H1 (cell line): ENCODE results near the gene TIMP1. TPM values are rescaled to one million over a fixed set of nuclear protein-coding genes. Genes with fewer than 3 reads are reported as not detected.
A peak's percentile ranks its signal among the peaks of the same experiment; 100 is the strongest.

ENCODE experiments used
- CTCF ChIA-PET: fragments of 300-600 bp; sonication (Branson Sonifier 250); formaldehyde crosslinking; loops from one replicate; lab custom pipeline; 2021; ENCODE audit not compliant: partially characterized antibody; lab: Charles Lee
- POLR2A ChIA-PET: fragments of 300-600 bp; sonication (Branson Sonifier 250); formaldehyde crosslinking; loops from one replicate; lab custom pipeline; 2021; ENCODE audit warnings: inconsistent platforms; ENCODE audit not compliant: partially characterized antibody; lab: Charles Lee
- DNase-seq, 2 experiments: peaks; one replicate each; pipeline versions ENCODE4 v3.0.0 to v3.0.0-alpha.2; 2010 to 2022; ENCODE audit warnings: low spot score in 2 of 2, low read depth in 1 of 2, mixed read lengths in 1 of 2
- FAIRE-seq: peaks from 2 replicates; lab custom pipeline; 2011; peaks lifted over from hg19 to GRCh38; lab: Jason Lieb, UNC
- H2AFZ ChIP-seq: 2 replicates; pipeline ENCODE4 v1.8.1; 2012; ENCODE audit warnings: low read length, inconsistent platforms
- H2AK5ac ChIP-seq: 2 replicates; pipeline ENCODE4 v1.6.1; 2013; ENCODE audit warnings: low read depth, low read length
- H2BK120ac ChIP-seq: replicated peaks from 2 replicates; pipeline ENCODE3; 2013; ENCODE audit warnings: low read depth, low read length, inconsistent platforms
- H2BK12ac ChIP-seq: 2 replicates; pipeline ENCODE4 v1.6.1; 2013; ENCODE audit warnings: low read depth, low read length
- H2BK15ac ChIP-seq: 2 replicates; pipeline ENCODE4 v1.6.1; 2013; ENCODE audit warnings: low read length
- H2BK20ac ChIP-seq: 2 replicates; pipeline ENCODE4 v1.6.1; 2013; ENCODE audit warnings: low read length
- H2BK5ac ChIP-seq: 2 replicates; pipeline ENCODE4 v1.6.1; 2013; ENCODE audit warnings: low read depth, low read length
- H3K14ac ChIP-seq: 2 replicates; pipeline ENCODE4 v1.6.1; 2013; ENCODE audit warnings: inconsistent platforms; ENCODE audit not compliant: insufficient read length
- H3K18ac ChIP-seq: 2 replicates; pipeline ENCODE4 v1.6.1; 2013; ENCODE audit warnings: low read length; ENCODE audit errors: extremely low read depth
- H3K23ac ChIP-seq: 2 replicates; pipeline ENCODE4 v1.6.1; 2013; ENCODE audit warnings: inconsistent platforms; ENCODE audit not compliant: insufficient read length
- H3K23me2 ChIP-seq: 2 replicates; pipeline ENCODE4 v1.6.1; 2013; ENCODE audit warnings: low read depth, low read length
- H3K27ac ChIP-seq: 2 replicates; pipeline ENCODE4 v1.6.1; 2011; ENCODE audit warnings: low read depth, low read length, inconsistent platforms
- H3K27me3 ChIP-seq, 4 experiments: replicated peaks in 1 of 4; 1 replicate in 1 of 4; 2 replicates in 3 of 4; pipeline versions ENCODE4 v1.6.1 to v1.8.1; 2011 to 2013; ENCODE audit warnings: low read length in 3 of 4, mild to moderate bottlenecking in 3 of 4, inconsistent platforms in 2 of 4, mixed read lengths in 2 of 4, moderate library complexity in 1 of 4; ENCODE audit not compliant: control insufficient read depth in 3 of 4, insufficient read depth in 3 of 4; ENCODE audit errors: extremely low read depth in 1 of 4
- H3K36me3 ChIP-seq, 4 experiments: 2 replicates each; pipeline versions ENCODE4 v1.6.1 to v1.8.1; 2011 to 2013; ENCODE audit warnings: mild to moderate bottlenecking in 4 of 4, low read length in 3 of 4, moderate library complexity in 2 of 4, control low read depth in 1 of 4, inconsistent platforms in 1 of 4; ENCODE audit not compliant: insufficient read depth in 4 of 4, control insufficient read depth in 2 of 4
- H3K4ac ChIP-seq: replicated peaks from 2 replicates; pipeline ENCODE3; 2013; ENCODE audit warnings: low read length, low read depth, mixed read lengths, inconsistent platforms; ENCODE audit not compliant: insufficient read length
- H3K4me1 ChIP-seq, 4 experiments: replicated peaks in 1 of 4; 1 replicate in 1 of 4; 2 replicates in 3 of 4; pipeline versions ENCODE4 v1.6.1 to v1.8.1; 2011 to 2013; ENCODE audit warnings: low read length in 3 of 4, inconsistent platforms in 2 of 4, mixed read lengths in 1 of 4; ENCODE audit not compliant: insufficient read depth in 4 of 4, control insufficient read depth in 3 of 4
- H3K4me2 ChIP-seq, 2 experiments: 2 replicates each; pipeline versions ENCODE4 v1.6.1 to v1.8.1; 2011 to 2013; ENCODE audit warnings: low read depth in 2 of 2, low read length in 2 of 2, control low read depth in 1 of 2, inconsistent platforms in 1 of 2, mild to moderate bottlenecking in 1 of 2; ENCODE audit not compliant: insufficient read depth in 1 of 2
- H3K4me3 ChIP-seq, 4 experiments: fragments of 200-600, 300-600 bp in 1 of 4; sonication (generic), shearing (Covaris generic), sonication (Bioruptor Twin) in 1 of 4; 2 replicates each; pipeline versions ENCODE4 v1.5.1 to v1.8.1; 2011 to 2016; ENCODE audit warnings: low read length in 4 of 4, low read depth in 3 of 4, control low read depth in 2 of 4, inconsistent platforms in 2 of 4, mild to moderate bottlenecking in 2 of 4, mixed read lengths in 1 of 4, moderate library complexity in 1 of 4; ENCODE audit not compliant: insufficient read depth in 2 of 4; ENCODE audit errors: extremely low read depth in 1 of 4
- H3K56ac ChIP-seq: replicated peaks from 2 replicates; pipeline ENCODE3; 2013; ENCODE audit warnings: low read depth, mild to moderate bottlenecking, mixed read lengths, low read length, inconsistent platforms; ENCODE audit not compliant: insufficient read length
- H3K79me1 ChIP-seq: 2 replicates; pipeline ENCODE4 v1.6.1; 2013; ENCODE audit warnings: low read depth, low read length, control low read depth
- H3K79me2 ChIP-seq, 2 experiments: 2 replicates each; pipeline versions ENCODE4 v1.6.1 to v1.8.1; 2012 to 2013; ENCODE audit warnings: low read length in 2 of 2, mild to moderate bottlenecking in 2 of 2, inconsistent platforms in 1 of 2; ENCODE audit not compliant: insufficient read depth in 2 of 2, control insufficient read depth in 1 of 2
- H3K9ac ChIP-seq, 4 experiments: replicated peaks in 1 of 4; 1 replicate in 1 of 4; 2 replicates in 3 of 4; pipeline versions ENCODE4 v1.6.1 to v1.8.1; 2011 to 2013; ENCODE audit warnings: low read depth in 3 of 4, low read length in 3 of 4, control low read depth in 2 of 4, mild to moderate bottlenecking in 2 of 4, moderate library complexity in 2 of 4, inconsistent platforms in 1 of 4; ENCODE audit errors: extremely low read depth in 1 of 4
- H3K9me3 ChIP-seq, 2 experiments: 2 replicates each; pipeline versions ENCODE4 v1.6.1 to v1.8.1; 2012 to 2013; ENCODE audit warnings: mild to moderate bottlenecking in 2 of 2, moderate library complexity in 2 of 2, control low read depth in 1 of 2, inconsistent platforms in 1 of 2, low read depth in 1 of 2, low read length in 1 of 2, mixed read lengths in 1 of 2; ENCODE audit not compliant: insufficient read depth in 2 of 2
- H4K20me1 ChIP-seq, 2 experiments: replicated peaks in 1 of 2; 2 replicates each; pipeline versions ENCODE3 to v1.8.1; 2011 to 2013; ENCODE audit warnings: inconsistent platforms in 2 of 2, low read length in 2 of 2, mild to moderate bottlenecking in 1 of 2; ENCODE audit not compliant: insufficient read depth in 2 of 2, control insufficient read depth in 1 of 2
- H4K5ac ChIP-seq: 2 replicates; pipeline ENCODE4 v1.6.1; 2013; ENCODE audit warnings: low read length, low read depth, mixed read lengths, inconsistent platforms; ENCODE audit not compliant: insufficient read length
- H4K8ac ChIP-seq: 2 replicates; pipeline ENCODE4 v1.8.0; 2013; ENCODE audit warnings: mild to moderate bottlenecking, moderate library complexity, low read length, inconsistent platforms; ENCODE audit not compliant: insufficient read depth; ENCODE audit errors: extremely low read depth
- H4K91ac ChIP-seq: replicated peaks from 2 replicates; pipeline ENCODE3; 2013; ENCODE audit warnings: low read length, mixed read lengths, inconsistent platforms; ENCODE audit not compliant: insufficient read length
- BACH1 ChIP-seq: IDR thresholded peaks from 2 replicates; pipeline ENCODE4 v1.6.1; 2012; ENCODE audit warnings: low read length, improper control_type of control experiment
- EP300 ChIP-seq, 2 experiments: IDR thresholded peaks; 1 replicate in 1 of 2; 2 replicates in 1 of 2; pipeline ENCODE4 v1.6.1; 2011 to 2012; ENCODE audit warnings: low read depth in 2 of 2, low read length in 2 of 2, mild to moderate bottlenecking in 2 of 2, borderline replicate concordance in 1 of 2, inconsistent platforms in 1 of 2, moderate library complexity in 1 of 2
- FOSL1 ChIP-seq: IDR thresholded peaks from 2 replicates; pipeline ENCODE4 v1.6.1; 2011; ENCODE audit warnings: mild to moderate bottlenecking, low read depth, low read length, moderate library complexity; ENCODE audit not compliant: insufficient read depth
- KDM4A ChIP-seq: IDR thresholded peaks from one replicate; pipeline ENCODE4 v1.7.1; 2012; ENCODE audit warnings: low read depth, mild to moderate bottlenecking, moderate library complexity, low read length, inconsistent platforms; ENCODE audit not compliant: severe bottlenecking
- MAFK ChIP-seq: IDR thresholded peaks from 2 replicates; pipeline ENCODE4 v1.6.1; 2012; ENCODE audit warnings: low read depth, mild to moderate bottlenecking, improper control_type of control experiment, low read length
- POLR2A ChIP-seq, 2 experiments: IDR thresholded peaks; 1 replicate in 1 of 2; 2 replicates in 1 of 2; pipeline ENCODE4 v1.6.1; 2011; ENCODE audit warnings: low read depth in 2 of 2, low read length in 2 of 2, mild to moderate bottlenecking in 2 of 2; ENCODE audit errors: control extremely low read depth in 1 of 2
- POLR2AphosphoS5 ChIP-seq: IDR thresholded peaks from 2 replicates; pipeline ENCODE4 v1.6.1; 2011; ENCODE audit warnings: low read depth, low read length
- SIN3A ChIP-seq, 2 experiments: IDR thresholded peaks in 1 of 2; conservative IDR thresholded peaks in 1 of 2; 2 replicates each; pipeline ENCODE4 v1.6.1; 2011 to 2012; ENCODE audit warnings: low read length in 2 of 2, improper control_type of control experiment in 1 of 2, low read depth in 1 of 2, mild to moderate bottlenecking in 1 of 2
- SP1 ChIP-seq: IDR thresholded peaks from 2 replicates; pipeline ENCODE4 v1.6.1; 2011; ENCODE audit warnings: low read depth, low read length
- TAF1 ChIP-seq: IDR thresholded peaks from 2 replicates; pipeline ENCODE4 v1.6.1; 2011; ENCODE audit warnings: mild to moderate bottlenecking, low read depth, low read length
- TEAD4 ChIP-seq: IDR thresholded peaks from 2 replicates; pipeline ENCODE4 v1.6.1; 2012; ENCODE audit warnings: low read depth, low read length, inconsistent platforms, mixed read lengths
- WGBS, 2 experiments: shearing (Covaris generic) in 1 of 2; methylation state at CpG; one replicate each; pipeline versions ENCODE4 v1.1.6 to v1.1.7; 2013 to 2015; ENCODE audit warnings: low lambda C conversion rate in 2 of 2, mixed read lengths in 2 of 2, inconsistent platforms in 1 of 2, low coverage in 1 of 2, missing lambda C conversion rate in 1 of 2; ENCODE audit not compliant: insufficient replicate concordance in 2 of 2, insufficient coverage in 1 of 2, insufficient read length in 1 of 2; ENCODE audit errors: extremely low coverage in 1 of 2, missing lambda C conversion rate in 1 of 2; 5-methylcytosine and 5-hydroxymethylcytosine counted together
- polyA plus RNA-seq, 7 experiments: library from polyadenylated mRNA; depleted of rRNA in 3 of 7; stranded (reverse) in 5 of 7; unstranded in 2 of 7; fragments of >200 nt in 5 of 7; fragments of 200-250 nt in 2 of 7; gene quantifications; 1 replicate in 5 of 7; 2 replicates in 1 of 7; 4 replicates in 1 of 7; pipeline versions ENCODE4 v1.2.1 to v1.2.3, GENCODE V29; 2011 to 2013; ENCODE audit warnings: missing spikeins in 2 of 7, mixed read lengths in 2 of 7
- total RNA-seq: library from RNA; stranded (reverse); fragmentation: NEBNext Ultra II Directional; extraction: Animal tissue kit (Norgen Biotek cat#: 25700); gene quantifications from 2 replicates; pipeline ENCODE4 v1.2.1, GENCODE V29; 2021

TIMP1 gene
- total and polyA plus RNA-seq, 2 of the 8 experiments (the other 6 are each of a cell fraction or from before 2014, with no cell fraction given) = 58.6 to 142 TPM

GRCh38 chrX:47608130-47608810 is 26.0 kb downstream of the TIMP1 start:
- Histone ChIP-seq H2BK15ac (no peak overlapping the region), H3K36me3 (no peaks in the 10 kb centered on the region; a peak in 1 of 8 replicates), H2AFZ (no peak overlapping the region), H3K23me2 (no peaks in the 10 kb centered on the region), H3K4me2 (peak overlapping the region; percentile 37 to 42), H3K23ac (no peak overlapping the region), H3K79me1 (no peaks in the 10 kb centered on the region), H3K56ac (no peak overlapping the region), H3K27ac (peak overlapping the region; percentile 67; the same call in 1 of the 2 replicates), H2AK5ac (no peak overlapping the region), H4K5ac (peak overlapping the region; percentile 24), H3K27me3 (no peaks in the 10 kb centered on the region), H2BK120ac (no peak overlapping the region), H4K20me1 (no peaks in the 10 kb centered on the region), H4K8ac (no peak overlapping the region), H3K4me3 (0 out of 8 replicates have a peak overlapping the region, but pooled peaks of 1 of the 4 experiments have one; percentile 24), H3K79me2 (no peaks in the 10 kb centered on the region), H2BK5ac (peak overlapping the region; percentile 81; the same call in 1 of the 2 replicates), H3K9ac (no peak overlapping the region; a peak in 3 of 7 replicates), H2BK12ac (0 out of 2 replicates have a peak overlapping the region, but pooled peaks have one; percentile 75), H3K18ac (no peak overlapping the region; the same call in 1 of the 2 replicates), H3K4me1 (peaks cover 0 to 8% (median 3%) of the 10 kb centered on the region in 4 experiments; a peak in 6 of 7 replicates), H3K9me3 (no peaks in the 10 kb centered on the region), H3K14ac (no peak overlapping the region), H3K4ac (no peak overlapping the region), H2BK20ac (no peak overlapping the region), H4K91ac (peak overlapping the region; percentile 83)
- TF ChIP-seq FOSL1 = no peak
- TF ChIP-seq SIN3A (conservative IDR thresholded peaks at IDR 0.05 in 1 of 2, IDR thresholded peaks at IDR 0.05 in 1 of 2; ENCODE audit: low read depth in 1 of 2, low read length in 2 of 2) = no peak
- peak; percentile 75; the same call in 1 of the 2 replicates for TF ChIP-seq TEAD4
- peak; percentile 27; the same call in 1 of the 2 replicates for TF ChIP-seq MAFK
- TF ChIP-seq BACH1 = peak; percentile 43
- 0 out of 3 replicates have a peak, but pooled peaks of 1 of the 2 experiments have one; percentile 36 for TF ChIP-seq POLR2A (IDR thresholded peaks at IDR 0.05; ENCODE audit: control extremely low read depth in 1 of 2, low read depth in 2 of 2, low read length in 2 of 2)
- TF ChIP-seq TAF1 = 0 out of 2 replicates have a peak, but pooled peaks have one; percentile 26
- TF ChIP-seq KDM4A = no peak
- 0 out of 2 replicates have a peak, but pooled peaks have one; percentile 44 for TF ChIP-seq SP1
- peak; percentile 61; the same call in 1 of the 2 replicates for TF ChIP-seq POLR2AphosphoS5
- peak in 1 of 2 experiments; percentile 63; a peak in 1 of 3 replicates for TF ChIP-seq EP300 (IDR thresholded peaks at IDR 0.05; ENCODE audit: borderline replicate concordance in 1 of 2, low read depth in 2 of 2, low read length in 2 of 2)
- FAIRE-seq (peak; percentile 94), DNase-seq (no peak)
- POLR2A ChIA-PET = interaction anchor here (0.6 to 1.2 kb wide), 8 partner anchors 8 to 126 kb away, joined by 3 to 5 read pairs (median 4); no protein-coding TSS in a partner anchor
- CTCF ChIA-PET = interaction anchor here (0.6 to 1.9 kb wide), 10 partner anchors 8 to 109 kb away, joined by 3 to 13 read pairs (median 4); no protein-coding TSS in a partner anchor
- WGBS, 2 experiments = 51% methylated on average over 4 of the region's 9 CpGs; no CpG with 5 or more reads in 1 of the 2 experiments
